Measurements from ENCODE around the gene ERGIC1. TPM values are rescaled to one million over a fixed set of nuclear protein-coding genes. Genes with fewer than 3 reads are reported as not detected.

The ERGIC1 gene
- total and polyA plus RNA-seq, 2 of the 8 experiments (the other 6 are each of a cell fraction or from before 2014, with no cell fraction given), result 95.3 to 106 TPM

GRCh38 chr5:172936401-172936800, 102.3 kb downstream of the ERGIC1 start:
- Histone ChIP-seq H3K23ac (ENCODE audit: insufficient read length) (no peak overlapping the region), H3K14ac (ENCODE audit: insufficient read length) (no peak overlapping the region), H3K4me2 (ENCODE audit: insufficient read depth in 1 of 2, low read depth in 2 of 2, low read length in 2 of 2) (no peak overlapping the region), H3K9me3 (ENCODE audit: insufficient read depth in 2 of 2, low read depth in 1 of 2, low read length in 1 of 2) (no peaks in the 10 kb centered on the region), H3K27me3 (replicated peaks in 1 of 4; ENCODE audit: control insufficient read depth in 3 of 4, extremely low read depth in 1 of 4, insufficient read depth in 3 of 4, low read length in 3 of 4) (no peaks in the 10 kb centered on the region), H3K23me2 (ENCODE audit: low read depth, low read length) (no peaks in the 10 kb centered on the region), H2BK12ac (ENCODE audit: low read depth, low read length) (no peak overlapping the region), H3K79me2 (ENCODE audit: control insufficient read depth in 1 of 2, insufficient read depth in 2 of 2, low read length in 2 of 2) (no peaks in the 10 kb centered on the region), H3K9ac (replicated peaks in 1 of 4; ENCODE audit: extremely low read depth in 1 of 4, low read depth in 3 of 4, low read length in 3 of 4) (no peak overlapping the region), H2BK20ac (ENCODE audit: low read length) (no peak overlapping the region), H4K5ac (ENCODE audit: insufficient read length, low read depth, low read length) (no peak overlapping the region), H4K8ac (ENCODE audit: extremely low read depth, insufficient read depth, low read length) (no peak overlapping the region), H3K27ac (ENCODE audit: low read depth, low read length) (no peak overlapping the region), H2AK5ac (ENCODE audit: low read depth, low read length) (no peak overlapping the region), H3K36me3 (ENCODE audit: control insufficient read depth in 2 of 4, insufficient read depth in 4 of 4, low read length in 3 of 4) (peaks cover 6 to 33% (median 26%) of the 10 kb centered on the region in 4 experiments; a peak in 7 of 8 replicates), H2AFZ (ENCODE audit: low read length) (no peak overlapping the region), H2BK120ac (replicated peaks; ENCODE audit: low read depth, low read length) (no peak overlapping the region), H3K18ac (ENCODE audit: extremely low read depth, low read length) (no peak overlapping the region), H2BK15ac (ENCODE audit: low read length) (no peak overlapping the region), H3K4ac (replicated peaks; ENCODE audit: insufficient read length, low read depth, low read length) (no peak overlapping the region), H4K20me1 (replicated peaks in 1 of 2; ENCODE audit: control insufficient read depth in 1 of 2, insufficient read depth in 2 of 2, low read length in 2 of 2) (peaks cover 0 to 8% of the 10 kb centered on the region in 2 experiments), H2BK5ac (ENCODE audit: low read depth, low read length) (no peak overlapping the region), H3K4me1 (replicated peaks in 1 of 4; ENCODE audit: control insufficient read depth in 3 of 4, insufficient read depth in 4 of 4, low read length in 3 of 4) (no peaks in the 10 kb centered on the region), H3K56ac (replicated peaks; ENCODE audit: insufficient read length, low read depth, low read length) (no peak overlapping the region), H4K91ac (replicated peaks; ENCODE audit: insufficient read length, low read length) (no peak overlapping the region), H3K4me3 (ENCODE audit: extremely low read depth in 1 of 4, insufficient read depth in 2 of 4, low read depth in 3 of 4, low read length in 4 of 4) (no peak overlapping the region), H3K79me1 (ENCODE audit: low read depth, low read length) (no peaks in the 10 kb centered on the region)
- CTCF ChIA-PET (ENCODE audit: partially characterized antibody), result interaction anchor here (0.6 to 7.9 kb wide), 11 partner anchors 9 to 805 kb away, joined by 3 to 61 read pairs (median 4); no protein-coding TSS in a partner anchor
- DNase-seq (ENCODE audit: low read depth in 1 of 2, low spot score in 2 of 2) (no peak), FAIRE-seq (no peak)
- POLR2A ChIA-PET (ENCODE audit: partially characterized antibody), result no interaction called here
- 97% methylated on average over 5 of the region's 5 CpGs; no CpG with 5 or more reads in 1 of the 2 experiments for WGBS, 2 experiments (ENCODE audit: extremely low coverage in 1 of 2, insufficient coverage in 1 of 2, insufficient read length in 1 of 2, insufficient replicate concordance in 2 of 2, low coverage in 1 of 2, low lambda C conversion rate in 2 of 2, missing lambda C conversion rate in 1 of 2)
- TF ChIP-seq SAP30 (IDR thresholded peaks at IDR 0.05; ENCODE audit: insufficient read depth, insufficient replicate concordance, low read length), result no peak
- no peak for TF ChIP-seq CREB1 (IDR thresholded peaks at IDR 0.05)
